K562 (cell line): Measurements from ENCODE around the gene C5orf24. TPM values are rescaled to one million over a fixed set of nuclear protein-coding genes. Genes with fewer than 3 reads are reported as not detected.

Experiments used
- E4F1 ChIP-seq: fragments of 250-450 bp; sonication (Bioruptor Pico); IDR thresholded peaks from 2 replicates; pipeline ENCODE4 v1.5.0; 2021; ENCODE audit warnings: mild to moderate bottlenecking, borderline replicate concordance
- ELF4 ChIP-seq: fragments of 450-650 bp; formaldehyde crosslinking; IDR thresholded peaks from 2 replicates; pipeline ENCODE4 v1.4.0; 2022; ENCODE audit warnings: missing genetic modification characterization
- ELK1 ChIP-seq: sonication (generic); formaldehyde crosslinking; IDR thresholded peaks from 2 replicates; pipeline ENCODE4 v1.8.1; 2022; ENCODE audit warnings: missing genetic modification reagents
- EP300 ChIP-seq: IDR thresholded peaks from 2 replicates; pipeline ENCODE4 v1.6.1; 2012; ENCODE audit warnings: low read length, improper control_type of control experiment
- GABPB1 ChIP-seq: sonication (generic); formaldehyde crosslinking; IDR thresholded peaks from 2 replicates; pipeline ENCODE4 v1.8.0; 2022; ENCODE audit warnings: mild to moderate bottlenecking, missing genetic modification reagents
- HIVEP1 ChIP-seq: fragments of 250-450 bp; sonication (Bioruptor Pico); IDR thresholded peaks from 2 replicates; pipeline ENCODE4 v1.4.0; 2020; ENCODE audit warnings: mild to moderate bottlenecking
- HNRNPH1 ChIP-seq: fragments of 200-400 bp; formaldehyde crosslinking; optimal IDR thresholded peaks from 2 replicates; pipeline ENCODE3; 2017; ENCODE audit warnings: low read depth, mild to moderate bottlenecking, low read length, moderate library complexity
- IRF1 ChIP-seq: sonication (generic); formaldehyde crosslinking; IDR thresholded peaks from 2 replicates; pipeline ENCODE4 v1.8.0; 2022; ENCODE audit warnings: missing genetic modification reagents, mild to moderate bottlenecking, borderline replicate concordance
- MYC ChIP-seq, 2 experiments: fragments of 250-450 bp in 1 of 2; sonication (Bioruptor Pico) in 1 of 2; IDR thresholded peaks; 2 replicates each; pipeline versions ENCODE4 v1.5.1 to v1.6.1; 2012 to 2021; ENCODE audit warnings: low read depth in 2 of 2, borderline replicate concordance in 1 of 2, improper control_type of control experiment in 1 of 2, low read length in 1 of 2, mild to moderate bottlenecking in 1 of 2, moderate library complexity in 1 of 2
- NCOA6 ChIP-seq: fragments of 450-650 bp; IDR thresholded peaks from 2 replicates; pipeline ENCODE4 v1.6.1; 2017; ENCODE audit warnings: mild to moderate bottlenecking
- NFE2 ChIP-seq: IDR thresholded peaks from 2 replicates; pipeline ENCODE4 v1.6.1; 2014; ENCODE audit warnings: antibody characterized with exemption, low read depth
- RBBP5 ChIP-seq: fragments of 200-600 bp; sonication (generic); IDR thresholded peaks from 2 replicates; pipeline ENCODE4 v1.6.1; 2012; ENCODE audit warnings: borderline replicate concordance, mild to moderate bottlenecking, low read length, control low read depth, inconsistent platforms; ENCODE audit not compliant: insufficient read depth, poor library complexity, severe bottlenecking
- SETDB1 ChIP-seq: IDR thresholded peaks from one replicate; pipeline ENCODE4 v1.6.1; 2012; ENCODE audit warnings: low read length, control low read depth, inconsistent platforms
- SREBF2 ChIP-seq: sonication (generic); formaldehyde crosslinking; IDR thresholded peaks from 2 replicates; pipeline ENCODE4 v1.4.0; 2020; ENCODE audit warnings: mild to moderate bottlenecking, missing genetic modification reagents
- TAF7 ChIP-seq: fragments of 450-650 bp; IDR thresholded peaks from 2 replicates; pipeline ENCODE4 v1.6.1; 2016; ENCODE audit warnings: missing genetic modification characterization, missing compliant biosample characterization
- ZBED1 ChIP-seq: IDR thresholded peaks from 2 replicates; pipeline ENCODE4 v1.6.1; 2014
- ZNF143 ChIP-seq: sonication (generic); formaldehyde crosslinking; IDR thresholded peaks from 2 replicates; pipeline ENCODE4 v1.9.0; 2022; ENCODE audit warnings: mild to moderate bottlenecking, missing genetic modification reagents
- ZNF398 ChIP-seq: fragments of 250-450 bp; sonication (Bioruptor Pico); IDR thresholded peaks from 2 replicates; pipeline ENCODE4 v1.8.0; 2021; ENCODE audit warnings: moderate library complexity, mild to moderate bottlenecking, inconsistent platforms
- ZNF79 ChIP-seq: fragments of 250-450 bp; sonication (Bioruptor Pico); IDR thresholded peaks from 2 replicates; pipeline ENCODE4 v1.4.0; 2020; ENCODE audit warnings: low read depth, mild to moderate bottlenecking, moderate library complexity
- polyA plus RNA-seq, 8 experiments: library from polyadenylated mRNA; depleted of rRNA in 4 of 8; stranded (reverse) in 5 of 8; unstranded in 3 of 8; fragments of >200 nt; fragmentation: Nextera tagmentation in 2 of 8; fragmentation: Illumina TruSeq in 1 of 8; extraction: Ambion mirVana in 2 of 8; extraction: Trizol in 1 of 8; gene quantifications; 2 replicates each; pipeline versions ENCODE4 v1.2.1 to v1.2.3, GENCODE V29; 2011 to 2014; ENCODE audit warnings: inconsistent platforms in 1 of 8, missing spikeins in 1 of 8
- total RNA-seq, 7 experiments: library from RNA; depleted of rRNA in 6 of 7; stranded (reverse); fragments of >200 nt in 6 of 7; fragmentation: Illumina TruSeq in 2 of 7; extraction: Trizol in 2 of 7; gene quantifications; 2 replicates each; pipeline versions ENCODE4 v1.2.1 to v1.2.3, GENCODE V29; 2011 to 2021; ENCODE audit warnings: low replicate concordance in 1 of 7
- TF ChIP-seq, protein P1 (sequence below): fragments of 450-650 bp; IDR thresholded peaks from 2 replicates; pipeline ENCODE4 v1.6.1; 2017; ENCODE audit warnings: mild to moderate bottlenecking, moderate library complexity

The C5orf24 gene
- total and polyA plus RNA-seq, 9 of the 15 experiments (the other 6 are each of a cell fraction or from before 2014, with no cell fraction given): 8.9 to 38.6 (median 28.4) TPM

DNA sequence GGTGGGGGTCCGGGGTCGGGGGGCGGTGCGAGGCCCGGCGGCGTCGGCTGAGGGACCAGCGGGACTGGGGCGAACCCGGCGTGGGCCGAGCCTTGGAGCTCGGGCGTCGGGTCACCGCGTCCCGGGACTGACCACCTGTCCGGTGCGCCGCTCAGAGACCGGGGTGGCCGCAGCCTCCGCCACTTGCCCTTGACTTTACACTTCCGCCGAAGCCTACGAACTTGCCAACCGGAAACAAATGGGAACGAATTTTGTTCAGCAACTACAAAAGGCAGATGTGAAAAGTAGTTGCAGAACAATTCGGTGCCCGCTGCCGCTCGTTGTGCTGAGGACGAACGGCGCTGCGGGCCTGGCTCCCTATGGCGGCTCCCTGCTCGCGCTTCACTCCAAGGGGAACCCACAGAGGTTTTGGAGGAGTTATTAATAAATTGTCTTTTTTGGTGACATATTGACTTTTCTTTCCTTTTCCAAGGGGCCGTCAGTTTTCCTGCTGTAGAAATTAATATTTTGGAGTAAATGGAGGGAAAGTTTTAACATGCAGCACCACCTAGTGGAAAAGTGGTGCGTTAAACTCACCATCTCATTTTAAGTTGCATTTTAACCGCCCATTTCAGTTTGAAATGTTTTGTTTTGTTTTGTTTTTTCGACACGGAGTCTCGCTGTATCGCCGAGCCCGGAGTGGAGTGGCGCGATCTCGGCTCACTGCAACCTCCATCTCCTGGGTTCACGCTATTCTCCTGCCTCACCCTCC lies 59.7 kb downstream of the C5orf24 start (continued):
- TF ChIP-seq, protein P1, sequence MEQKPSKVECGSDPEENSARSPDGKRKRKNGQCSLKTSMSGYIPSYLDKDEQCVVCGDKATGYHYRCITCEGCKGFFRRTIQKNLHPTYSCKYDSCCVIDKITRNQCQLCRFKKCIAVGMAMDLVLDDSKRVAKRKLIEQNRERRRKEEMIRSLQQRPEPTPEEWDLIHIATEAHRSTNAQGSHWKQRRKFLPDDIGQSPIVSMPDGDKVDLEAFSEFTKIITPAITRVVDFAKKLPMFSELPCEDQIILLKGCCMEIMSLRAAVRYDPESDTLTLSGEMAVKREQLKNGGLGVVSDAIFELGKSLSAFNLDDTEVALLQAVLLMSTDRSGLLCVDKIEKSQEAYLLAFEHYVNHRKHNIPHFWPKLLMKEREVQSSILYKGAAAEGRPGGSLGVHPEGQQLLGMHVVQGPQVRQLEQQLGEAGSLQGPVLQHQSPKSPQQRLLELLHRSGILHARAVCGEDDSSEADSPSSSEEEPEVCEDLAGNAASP: no peak
- no peak for TF ChIP-seq TAF7 (tag)
- no peak for TF ChIP-seq ZNF79
- no peak for TF ChIP-seq E4F1 (CRISPR knock-in tag)
- no peak for TF ChIP-seq SETDB1
- TF ChIP-seq ELF4 (CRISPR knock-in tag): no peak
- no peak for TF ChIP-seq IRF1 (CRISPR knock-in tag)
- TF ChIP-seq NCOA6: no peak
- TF ChIP-seq NFE2: no peak
- no peak for TF ChIP-seq ELK1 (CRISPR knock-in tag)
- peak; percentile 11 for TF ChIP-seq RBBP5
- TF ChIP-seq MYC (IDR thresholded peaks at IDR 0.05; ENCODE audit: low read depth, low read length): peak; percentile 65
- TF ChIP-seq MYC (CRISPR knock-in tag; IDR thresholded peaks at IDR 0.05; ENCODE audit: borderline replicate concordance, low read depth): no peak
- TF ChIP-seq SREBF2: no peak
- no peak for TF ChIP-seq ZNF398 (CRISPR knock-in tag)
- TF ChIP-seq ZNF143 (CRISPR knock-in tag): 0 out of 2 replicates have a peak, but pooled peaks have one; percentile 19
- TF ChIP-seq GABPB1 (CRISPR knock-in tag): peak; percentile 48
- TF ChIP-seq EP300: no peak
- TF ChIP-seq ZBED1: no peak; the same call in 1 of the 2 replicates
- no peak for TF ChIP-seq HNRNPH1
- TF ChIP-seq HIVEP1 (CRISPR knock-in tag): no peak
